ENCODE data around the gene F11.
"Not testable (repeated sequence)": the region's sequence is repeated elsewhere in the genome, so short reads cannot be mapped to it uniquely, and the experiment has no call there.

GRCh38 chr4:186247062-186247752, 18.8 kb upstream of the F11 start:
- TF ChIP-seq CTCF (conservative IDR thresholded peaks at IDR 0.05; ENCODE audit: low read depth in 2 of 2); EZH2phosphoT487 (IDR thresholded peaks at IDR 0.05; ENCODE audit: unreplicated experiment); EZH2 (IDR thresholded peaks at IDR 0.05; ENCODE audit: low read depth, unreplicated experiment): not testable (repeated sequence)

Measured in GM23338 (cell line).